Measurements from ENCODE around the gene FAM149B1.

FAM149B1 gene

GRCh38 chr10:73248259-73248724 is 80.4 kb downstream of the FAM149B1 start:
- TF ChIP-seq POLR2AphosphoS5 (IDR thresholded peaks at IDR 0.05; ENCODE audit: low read depth, low read length), result no peak
- no peak for TF ChIP-seq REST (IDR thresholded peaks at IDR 0.05; ENCODE audit: insufficient read depth in 1 of 2, low read depth in 2 of 2, low read length in 2 of 2)
- TF ChIP-seq SIN3A (IDR thresholded peaks at IDR 0.05; ENCODE audit: borderline replicate concordance, insufficient read depth, low read length), result no peak
- TF ChIP-seq FOXP2 (optimal IDR thresholded peaks at IDR 0.05; ENCODE audit: borderline replicate concordance, extremely low read depth, extremely low read length, insufficient read depth), result no peak
- no peak for TF ChIP-seq TAF1 (IDR thresholded peaks at IDR 0.05; ENCODE audit: borderline replicate concordance, insufficient read depth, low read length)

- TF ChIP-seq REST (IDR thresholded peaks at IDR 0.05; ENCODE audit: insufficient read depth in 1 of 2, low read depth in 2 of 2, low read length in 2 of 2) (no peak), POLR2AphosphoS5 (IDR thresholded peaks at IDR 0.05; ENCODE audit: low read depth, low read length) (no peak), SIN3A (IDR thresholded peaks at IDR 0.05; ENCODE audit: borderline replicate concordance, insufficient read depth, low read length) (no peak), TAF1 (IDR thresholded peaks at IDR 0.05; ENCODE audit: borderline replicate concordance, insufficient read depth, low read length) (no peak)
These were observed 83.9 kb downstream of the FAM149B1 start for GRCh38 chr10:73251683-73252444.

DNA sequence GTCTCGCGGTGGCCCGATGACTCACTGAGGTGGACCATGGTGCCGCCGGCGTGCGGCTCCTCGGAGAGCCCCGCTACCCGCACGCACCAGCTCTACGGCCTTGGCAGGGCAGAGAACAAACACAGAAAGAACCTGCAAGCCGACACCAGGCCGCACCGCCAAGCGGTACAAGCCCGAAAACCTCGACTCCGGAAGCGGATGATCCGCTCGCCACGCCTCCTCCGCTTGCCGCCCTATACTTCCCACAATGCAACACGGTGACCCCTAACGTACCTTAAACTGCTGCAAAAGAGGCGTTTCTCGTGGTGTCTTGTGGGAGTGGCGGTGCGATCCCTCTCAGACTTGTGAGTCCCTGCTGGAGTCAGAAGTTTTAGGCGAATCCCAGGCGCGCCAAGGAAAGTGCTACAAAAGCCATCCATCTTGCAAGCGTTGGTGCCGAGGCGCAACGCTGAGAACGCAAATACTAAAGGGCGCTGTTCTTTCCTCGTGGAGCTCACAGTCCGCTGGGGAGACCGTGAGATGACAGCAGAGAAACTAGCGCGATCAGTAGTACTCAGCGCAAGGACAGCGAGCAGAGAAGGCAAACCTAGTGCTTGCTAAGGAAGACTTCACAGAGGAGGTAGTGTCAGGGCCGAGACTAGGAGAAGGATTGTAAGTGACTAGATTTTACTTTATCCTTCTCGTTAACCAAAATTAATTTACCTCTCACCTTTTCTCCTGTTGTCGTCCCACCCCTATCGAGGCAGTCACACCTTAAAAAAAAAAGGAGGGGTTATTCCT is 84.7 kb downstream of the FAM149B1 start, which contains the start of gene MRPS16:
TSS of gene MRPS16 (minus strand) at position 200 of the 780 bp plus-strand sequence. CDS start at position 38, 162 bp downstream.
- TF ChIP-seq SIN3A (IDR thresholded peaks at IDR 0.05; ENCODE audit: borderline replicate concordance, insufficient read depth, low read length) (peak; percentile 50), FOXP2 (optimal IDR thresholded peaks at IDR 0.05; ENCODE audit: borderline replicate concordance, extremely low read depth, extremely low read length, insufficient read depth) (peak; percentile 79), REST (IDR thresholded peaks at IDR 0.05; ENCODE audit: insufficient read depth in 1 of 2, low read depth in 2 of 2, low read length in 2 of 2) (peak in 1 of 2 experiments; percentile 16; a peak in 1 of 4 replicates), TAF1 (IDR thresholded peaks at IDR 0.05; ENCODE audit: borderline replicate concordance, insufficient read depth, low read length) (peak; percentile 93), POLR2AphosphoS5 (IDR thresholded peaks at IDR 0.05; ENCODE audit: low read depth, low read length) (peak; percentile 97)

DNA sequence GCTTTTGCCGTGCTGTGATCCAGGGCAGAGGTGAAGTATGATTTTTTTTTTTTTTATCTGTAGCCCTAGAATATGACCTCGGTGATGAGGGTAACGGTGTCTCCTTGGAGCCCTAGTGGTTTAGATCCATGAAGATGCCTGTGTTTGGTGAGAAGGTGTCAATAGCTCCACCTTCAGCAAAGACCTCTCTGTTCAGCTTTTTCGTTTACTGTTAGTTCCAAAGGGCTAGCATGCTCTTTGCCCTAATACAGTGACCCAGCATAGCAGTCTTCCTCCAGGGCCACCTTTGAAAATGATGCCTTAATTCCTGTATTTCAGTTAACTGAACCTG is 85.3 kb downstream of the FAM149B1 start:
- TF ChIP-seq FOXP2 (optimal IDR thresholded peaks at IDR 0.05; ENCODE audit: borderline replicate concordance, extremely low read depth, extremely low read length, insufficient read depth) (no peak), SIN3A (IDR thresholded peaks at IDR 0.05; ENCODE audit: borderline replicate concordance, insufficient read depth, low read length) (no peak), TAF1 (IDR thresholded peaks at IDR 0.05; ENCODE audit: borderline replicate concordance, insufficient read depth, low read length) (no peak), POLR2AphosphoS5 (IDR thresholded peaks at IDR 0.05; ENCODE audit: low read depth, low read length) (no peak), REST (IDR thresholded peaks at IDR 0.05; ENCODE audit: insufficient read depth in 1 of 2, low read depth in 2 of 2, low read length in 2 of 2) (no peak)
